ENCODE data around the gene UBN1. TPM values are rescaled to one million over a fixed set of nuclear protein-coding genes. Genes with fewer than 3 reads are reported as not detected.

The UBN1 gene
- total RNA-seq, 1 experiment from 2014 or later, result 33.3 TPM

DNA sequence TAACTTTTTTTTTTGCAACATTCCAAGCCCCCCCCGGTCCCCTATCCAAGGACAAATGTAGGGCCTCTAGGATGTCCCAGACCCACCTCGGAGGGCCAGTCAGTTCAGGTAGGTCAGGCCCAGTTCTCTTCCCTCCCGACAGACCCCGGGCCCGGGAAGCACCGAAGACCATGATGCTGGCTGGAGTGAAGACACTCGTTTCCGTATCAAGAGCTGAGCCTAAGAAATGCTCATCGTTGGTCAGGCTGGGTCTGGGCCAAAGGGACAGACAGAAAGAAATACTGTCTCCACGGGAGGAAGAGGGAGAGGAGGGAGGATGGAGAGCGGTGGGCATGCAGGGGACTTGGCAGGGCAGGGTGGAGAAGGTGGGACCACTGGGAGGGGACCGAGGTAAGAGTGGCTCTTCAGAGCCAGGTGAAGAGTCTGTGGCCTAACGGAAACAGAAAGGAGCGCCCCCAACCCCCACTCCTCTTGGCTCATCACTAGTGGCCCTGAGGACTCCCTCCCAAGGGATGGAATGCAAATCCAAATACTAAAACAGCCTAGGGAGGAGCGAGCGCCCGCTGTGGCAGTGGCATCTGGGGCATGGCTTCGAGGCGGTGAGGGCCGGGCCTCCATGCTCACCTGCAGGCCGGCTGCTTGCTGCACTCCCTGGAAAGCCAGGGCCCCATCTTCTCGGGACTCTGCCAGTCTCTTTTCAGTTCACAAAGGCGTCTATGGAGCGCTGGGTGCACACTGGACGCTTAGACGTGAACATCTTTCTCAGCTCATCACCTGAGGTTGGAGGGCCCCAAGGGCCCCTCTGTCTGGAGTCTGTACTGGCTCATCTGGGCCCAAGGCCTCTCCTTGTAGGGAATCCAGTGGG lies 43.2 kb upstream of the UBN1 start:
- peaks cover 6% of the 10 kb centered on the region for H3K4me1 Mint-ChIP-seq (ENCODE audit: insufficient read depth, unreplicated experiment)
- H3K27ac Mint-ChIP-seq (ENCODE audit: low read depth, unreplicated experiment), result no peak overlapping the region
- no peaks in the 10 kb centered on the region for H3K27me3 Mint-ChIP-seq (ENCODE audit: insufficient read depth, unreplicated experiment)
- peak overlapping the region; percentile 19 for H3K4me3 Mint-ChIP-seq (ENCODE audit: unreplicated experiment)
- no peaks in the 10 kb centered on the region for H3K9me3 Mint-ChIP-seq (ENCODE audit: unreplicated experiment)
- ChIA-PET CTCF (interaction anchor here (0.6 to 1.2 kb wide), 2 partner anchors 15 to 258 kb away, joined by 3 to 4 read pairs; no protein-coding TSS in a partner anchor), POLR2A (interaction anchor here (0.7 to 3.1 kb wide), 4 partner anchors 23 to 269 kb away, joined by 3 to 40 read pairs (median 12); partner anchors contain the start of genes GLYR1, UBN1 and ZNF500)
- BruUV-seq (replicated peaks), result no TSS peak
- no peak for DNase-seq (ENCODE audit: unreplicated experiment)
- intact Hi-C loops (cut with micrococcal nuclease), result loop anchor here (2.0 kb wide), 2 partner anchors 37 to 153 kb away; partner anchors contain the start of gene ZNF500
- peaks cover 41% of the 10 kb centered on the region for H3K36me3 Mint-ChIP-seq (ENCODE audit: insufficient read depth, unreplicated experiment)
- TF ChIP-seq, protein P1, sequence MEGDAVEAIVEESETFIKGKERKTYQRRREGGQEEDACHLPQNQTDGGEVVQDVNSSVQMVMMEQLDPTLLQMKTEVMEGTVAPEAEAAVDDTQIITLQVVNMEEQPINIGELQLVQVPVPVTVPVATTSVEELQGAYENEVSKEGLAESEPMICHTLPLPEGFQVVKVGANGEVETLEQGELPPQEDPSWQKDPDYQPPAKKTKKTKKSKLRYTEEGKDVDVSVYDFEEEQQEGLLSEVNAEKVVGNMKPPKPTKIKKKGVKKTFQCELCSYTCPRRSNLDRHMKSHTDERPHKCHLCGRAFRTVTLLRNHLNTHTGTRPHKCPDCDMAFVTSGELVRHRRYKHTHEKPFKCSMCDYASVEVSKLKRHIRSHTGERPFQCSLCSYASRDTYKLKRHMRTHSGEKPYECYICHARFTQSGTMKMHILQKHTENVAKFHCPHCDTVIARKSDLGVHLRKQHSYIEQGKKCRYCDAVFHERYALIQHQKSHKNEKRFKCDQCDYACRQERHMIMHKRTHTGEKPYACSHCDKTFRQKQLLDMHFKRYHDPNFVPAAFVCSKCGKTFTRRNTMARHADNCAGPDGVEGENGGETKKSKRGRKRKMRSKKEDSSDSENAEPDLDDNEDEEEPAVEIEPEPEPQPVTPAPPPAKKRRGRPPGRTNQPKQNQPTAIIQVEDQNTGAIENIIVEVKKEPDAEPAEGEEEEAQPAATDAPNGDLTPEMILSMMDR (IDR thresholded peaks at IDR 0.05; ENCODE audit: unreplicated experiment), result no peak

DNA sequence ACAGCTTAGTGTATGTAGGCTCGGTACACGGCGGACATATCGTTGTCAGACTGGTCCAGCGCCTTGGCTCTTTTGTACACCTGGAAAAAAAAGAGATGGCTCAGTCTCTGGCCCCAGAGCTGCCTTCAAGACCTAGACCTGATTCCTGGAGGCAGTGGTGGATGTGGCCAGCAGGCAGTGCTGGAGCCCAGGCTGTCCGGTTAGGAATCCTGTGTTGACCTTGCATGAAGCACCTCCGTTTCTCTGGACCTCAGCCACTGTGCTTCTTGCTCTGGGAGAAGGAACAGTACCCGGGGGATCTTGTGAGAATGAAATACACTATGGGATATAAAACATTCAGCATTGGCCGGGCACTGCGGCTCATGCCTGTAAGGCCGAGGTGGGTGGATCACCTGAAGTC lies 42.0 kb upstream of the UBN1 start:
- POLR2A ChIA-PET, result no interaction called here
- no peaks in the 10 kb centered on the region for H3K27me3 Mint-ChIP-seq (ENCODE audit: insufficient read depth, unreplicated experiment)
- H3K4me3 Mint-ChIP-seq (ENCODE audit: unreplicated experiment), result no peak overlapping the region
- H3K4me1 Mint-ChIP-seq (ENCODE audit: insufficient read depth, unreplicated experiment), result peaks cover 6% of the 10 kb centered on the region
- intact Hi-C loops (cut with micrococcal nuclease), result no loop called here
- BruUV-seq (replicated peaks), result no TSS peak
- CTCF ChIA-PET, result interaction anchor here (0.6 kb wide), 1 partner anchor 257 kb away, joined by 3 read pairs; no protein-coding TSS in a partner anchor
- no peak overlapping the region for H3K27ac Mint-ChIP-seq (ENCODE audit: low read depth, unreplicated experiment)
- no peaks in the 10 kb centered on the region for H3K9me3 Mint-ChIP-seq (ENCODE audit: unreplicated experiment)
- H3K36me3 Mint-ChIP-seq (ENCODE audit: insufficient read depth, unreplicated experiment), result peaks cover 52% of the 10 kb centered on the region
- TF ChIP-seq, protein P1 (IDR thresholded peaks at IDR 0.05; ENCODE audit: unreplicated experiment), result no peak
- no peak for DNase-seq (ENCODE audit: unreplicated experiment)

DNA sequence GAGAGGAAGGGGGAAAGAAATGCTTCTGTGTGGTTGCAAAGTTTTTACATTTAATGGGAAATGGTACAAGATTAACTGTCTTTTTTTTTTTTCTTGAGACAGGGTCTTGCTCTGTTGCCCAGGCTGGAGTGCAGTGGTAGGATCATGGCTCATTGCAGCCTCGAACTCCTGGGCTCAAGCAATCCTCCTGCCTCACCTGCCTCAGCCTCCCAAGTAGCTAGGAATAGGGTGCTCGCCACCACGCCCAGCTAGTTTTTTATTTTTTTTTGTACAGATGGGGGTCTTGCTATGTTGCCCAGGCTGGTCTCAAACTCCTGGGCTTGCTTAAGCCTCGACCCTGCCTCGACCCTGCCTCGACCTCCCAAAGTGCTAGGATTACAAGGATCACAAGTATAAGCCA lies 41.0 kb upstream of the UBN1 start:
- BruUV-seq (replicated peaks), result no TSS peak
- POLR2A ChIA-PET, result no interaction called here
- CTCF ChIA-PET, result interaction anchor here (0.9 to 1.5 kb wide), 2 partner anchors 150 to 156 kb away, joined by 3 read pairs; no protein-coding TSS in a partner anchor
- TF ChIP-seq, protein P1 (IDR thresholded peaks at IDR 0.05; ENCODE audit: unreplicated experiment), result no peak
- Mint-ChIP-seq H3K4me3 (ENCODE audit: unreplicated experiment) (no peak overlapping the region), H3K27me3 (ENCODE audit: insufficient read depth, unreplicated experiment) (no peaks in the 10 kb centered on the region), H3K27ac (ENCODE audit: low read depth, unreplicated experiment) (no peak overlapping the region), H3K36me3 (ENCODE audit: insufficient read depth, unreplicated experiment) (peaks cover 62% of the 10 kb centered on the region), H3K4me1 (ENCODE audit: insufficient read depth, unreplicated experiment) (no peaks in the 10 kb centered on the region), H3K9me3 (ENCODE audit: unreplicated experiment) (no peaks in the 10 kb centered on the region)
- intact Hi-C loops (cut with micrococcal nuclease), result no loop called here
- DNase-seq (ENCODE audit: unreplicated experiment), result no peak

DNA sequence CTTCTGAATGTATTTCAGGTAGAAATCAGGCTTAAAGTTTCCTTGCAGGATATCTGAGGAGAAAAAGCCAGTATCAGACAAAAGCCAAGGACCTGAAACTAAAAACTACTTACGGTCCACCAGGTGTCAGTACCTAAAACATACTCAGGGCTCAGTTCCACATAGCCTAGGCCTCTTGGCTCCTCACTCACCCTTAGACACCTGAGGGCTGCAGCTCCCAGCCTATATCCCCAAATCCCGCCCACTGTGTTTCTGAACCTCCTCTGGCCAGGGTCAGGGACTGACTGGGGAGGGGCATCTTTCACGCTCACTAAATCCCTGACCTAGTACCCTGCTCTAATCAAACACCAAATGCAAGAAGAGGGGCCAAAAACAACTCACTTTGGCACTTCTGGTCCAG lies 36.0 kb upstream of the UBN1 start:
- no peak overlapping the region for H3K27ac Mint-ChIP-seq (ENCODE audit: low read depth, unreplicated experiment)
- H3K27me3 Mint-ChIP-seq (ENCODE audit: insufficient read depth, unreplicated experiment), result no peaks in the 10 kb centered on the region
- DNase-seq (ENCODE audit: unreplicated experiment), result no peak
- TF ChIP-seq, protein P1 (IDR thresholded peaks at IDR 0.05; ENCODE audit: unreplicated experiment), result no peak
- ChIA-PET CTCF (interaction anchor here (0.9 kb wide), 1 partner anchor 12 kb away, joined by 5 read pairs; no protein-coding TSS in a partner anchor), POLR2A (no interaction called here)
- no peaks in the 10 kb centered on the region for H3K4me1 Mint-ChIP-seq (ENCODE audit: insufficient read depth, unreplicated experiment)
- H3K4me3 Mint-ChIP-seq (ENCODE audit: unreplicated experiment), result no peak overlapping the region
- no peaks in the 10 kb centered on the region for H3K9me3 Mint-ChIP-seq (ENCODE audit: unreplicated experiment)
- peaks cover 97% of the 10 kb centered on the region for H3K36me3 Mint-ChIP-seq (ENCODE audit: insufficient read depth, unreplicated experiment)
- no TSS peak for BruUV-seq (replicated peaks)
- intact Hi-C loops (cut with micrococcal nuclease), result no loop called here

Data from MCF 10A (cell line).